HepG2 (cell line): ENCODE data around the gene HDDC3. TPM values are rescaled to one million over a fixed set of nuclear protein-coding genes. Genes with fewer than 3 reads are reported as not detected.

Experiments
- GFI1 ChIP-seq: sonication (generic); formaldehyde crosslinking; IDR thresholded peaks from 2 replicates; pipeline ENCODE4 v1.5.0; 2020; ENCODE audit warnings: missing genetic modification reagents, mild to moderate bottlenecking, borderline replicate concordance
- HCFC1 ChIP-seq: fragments of 150-350 bp; IDR thresholded peaks from 2 replicates; pipeline ENCODE4 v1.6.1; 2014; ENCODE audit warnings: low read depth, low read length
- MTF1 ChIP-seq: sonication (generic); formaldehyde crosslinking; IDR thresholded peaks from 2 replicates; pipeline ENCODE4 v1.5.0; 2020; ENCODE audit warnings: missing genetic modification reagents
- PAX8 ChIP-seq: sonication (generic); formaldehyde crosslinking; IDR thresholded peaks from 2 replicates; pipeline ENCODE4 v1.8.0; 2022; ENCODE audit warnings: mild to moderate bottlenecking, missing genetic modification reagents, borderline replicate concordance
- POLR2A ChIP-seq, 2 experiments: IDR thresholded peaks; 2 replicates each; pipeline ENCODE4 v1.6.1; 2011; ENCODE audit warnings: low read depth in 2 of 2, low read length in 2 of 2, mild to moderate bottlenecking in 1 of 2, moderate library complexity in 1 of 2; ENCODE audit not compliant: insufficient read depth in 1 of 2
- PTBP1 ChIP-seq: fragments of 200-400 bp; formaldehyde crosslinking; IDR thresholded peaks from 2 replicates; pipeline ENCODE4 v1.6.1; 2018; ENCODE audit warnings: low read length, low read depth; ENCODE audit not compliant: poor library complexity, severe bottlenecking
- TAF1 ChIP-seq: sonication (generic); formaldehyde crosslinking; IDR thresholded peaks from 2 replicates; pipeline ENCODE4 v1.4.0; 2020; ENCODE audit warnings: missing genetic modification reagents
- TOPORS ChIP-seq: sonication (generic); formaldehyde crosslinking; IDR thresholded peaks from 2 replicates; pipeline ENCODE4 v1.8.0; 2023; ENCODE audit warnings: mild to moderate bottlenecking, missing genetic modification reagents
- ZFP62 ChIP-seq: sonication (generic); formaldehyde crosslinking; IDR thresholded peaks from 2 replicates; pipeline ENCODE4 v1.4.0; 2020; ENCODE audit warnings: missing genetic modification reagents
- ZNF550 ChIP-seq: sonication (generic); formaldehyde crosslinking; IDR thresholded peaks from 2 replicates; pipeline ENCODE4 v1.4.0; 2020; ENCODE audit warnings: mild to moderate bottlenecking, missing genetic modification reagents, borderline replicate concordance
- ZNF562 ChIP-seq: sonication (generic); formaldehyde crosslinking; IDR thresholded peaks from 2 replicates; pipeline ENCODE4 v1.8.0; 2022; ENCODE audit warnings: missing genetic modification reagents, borderline replicate concordance
- polyA plus RNA-seq, 8 experiments: library from polyadenylated mRNA; depleted of rRNA in 3 of 8; stranded (reverse) in 7 of 8; unstranded in 1 of 8; fragments of >200 nt; fragmentation: Illumina TruSeq in 4 of 8; extraction: Trizol in 4 of 8; gene quantifications; 2 replicates each; pipeline versions ENCODE4 v1.2.1 to v1.2.3, GENCODE V29; 2011 to 2016; ENCODE audit warnings: low read depth in 4 of 8, missing spikeins in 1 of 8, mixed read lengths in 1 of 8; ENCODE audit not compliant: insufficient read depth in 1 of 8
- total RNA-seq, 5 experiments: library from RNA; depleted of rRNA; stranded (reverse); fragments of >200 nt; fragmentation: Illumina TruSeq; extraction: Trizol; gene quantifications; 2 replicates each; pipeline ENCODE4 v1.2.3, GENCODE V29; 2016; ENCODE audit warnings: low read depth in 1 of 5
- TF ChIP-seq, protein P1 (sequence below): sonication (generic); formaldehyde crosslinking; IDR thresholded peaks from 2 replicates; pipeline ENCODE4 v1.5.0; 2020; ENCODE audit warnings: mild to moderate bottlenecking, missing genetic modification reagents, borderline replicate concordance
- TF ChIP-seq, protein P2 (sequence below): sonication (generic); formaldehyde crosslinking; IDR thresholded peaks from 2 replicates; pipeline ENCODE4 v1.4.0; 2020; ENCODE audit warnings: missing genetic modification reagents, mild to moderate bottlenecking, borderline replicate concordance
- TF ChIP-seq, protein P3 (sequence below): sonication (generic); formaldehyde crosslinking; IDR thresholded peaks from 2 replicates; pipeline ENCODE4 v1.4.0; 2020; ENCODE audit warnings: mild to moderate bottlenecking, missing genetic modification reagents
- TF ChIP-seq, protein P4 (sequence below): sonication (generic); formaldehyde crosslinking; IDR thresholded peaks from 2 replicates; pipeline ENCODE4 v1.4.0; 2020; ENCODE audit warnings: missing genetic modification reagents, mild to moderate bottlenecking, borderline replicate concordance
- TF ChIP-seq, protein P5 (sequence below): sonication (generic); formaldehyde crosslinking; IDR thresholded peaks from 2 replicates; pipeline ENCODE4 v1.5.0; 2020; ENCODE audit warnings: missing genetic modification reagents
- TF ChIP-seq, protein P6 (sequence below): sonication (generic); formaldehyde crosslinking; IDR thresholded peaks from 2 replicates; pipeline ENCODE4 v1.8.0; 2022; ENCODE audit warnings: missing genetic modification reagents, mild to moderate bottlenecking, inconsistent platforms, borderline replicate concordance

HDDC3 gene
- total and polyA plus RNA-seq, 2 of the 13 experiments (the other 11 are each of a cell fraction or from before 2014, with no cell fraction given): 18.7 to 28.3 TPM

DNA sequence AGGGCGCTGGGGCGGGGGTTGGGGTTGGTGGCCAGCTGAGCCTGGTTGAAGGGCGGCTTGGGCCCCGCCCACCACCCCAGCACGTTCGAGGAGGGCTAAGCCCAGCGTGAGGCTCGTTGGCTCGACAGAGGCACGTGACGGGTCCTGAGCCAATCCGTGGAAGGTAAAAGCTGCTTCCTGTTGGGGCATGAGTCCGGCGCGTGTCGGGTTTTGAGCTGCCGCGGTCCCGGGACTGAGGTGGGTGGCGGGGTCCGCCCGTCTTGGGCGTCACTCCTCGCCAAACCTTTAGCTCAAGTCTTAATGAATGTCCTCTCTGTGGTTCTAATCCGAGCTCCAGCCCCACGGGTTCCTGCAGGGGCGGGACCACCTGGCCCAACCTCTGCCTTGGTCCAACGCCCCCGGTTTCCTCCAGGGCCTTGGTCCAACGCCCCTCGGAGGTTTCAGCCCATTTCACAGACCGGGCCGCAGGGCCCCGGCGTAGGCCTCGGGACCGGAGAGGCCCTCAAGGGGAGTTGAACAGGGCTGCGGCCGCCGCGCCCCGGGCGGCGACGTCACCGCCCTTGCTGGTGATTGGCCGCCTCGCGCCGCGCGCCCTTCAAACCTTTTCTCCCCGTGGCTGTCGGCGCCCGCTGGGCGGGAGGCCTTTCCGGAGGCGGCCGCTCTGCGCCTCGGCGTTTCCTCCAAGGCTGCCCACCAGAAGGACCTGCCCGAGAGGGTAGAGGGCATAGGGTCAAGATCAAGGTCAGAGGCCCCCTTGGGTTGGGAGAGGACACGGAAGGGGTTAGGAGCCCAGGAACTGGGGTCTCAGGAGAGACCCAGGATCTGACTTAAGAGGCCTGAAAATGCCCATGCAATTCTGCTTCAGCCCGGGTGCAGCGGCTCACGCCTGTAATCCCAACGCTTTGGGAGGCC, 22.6 kb upstream of the HDDC3 start, which contains the start of gene RCCD1 (continued):
- TF ChIP-seq, protein P1, sequence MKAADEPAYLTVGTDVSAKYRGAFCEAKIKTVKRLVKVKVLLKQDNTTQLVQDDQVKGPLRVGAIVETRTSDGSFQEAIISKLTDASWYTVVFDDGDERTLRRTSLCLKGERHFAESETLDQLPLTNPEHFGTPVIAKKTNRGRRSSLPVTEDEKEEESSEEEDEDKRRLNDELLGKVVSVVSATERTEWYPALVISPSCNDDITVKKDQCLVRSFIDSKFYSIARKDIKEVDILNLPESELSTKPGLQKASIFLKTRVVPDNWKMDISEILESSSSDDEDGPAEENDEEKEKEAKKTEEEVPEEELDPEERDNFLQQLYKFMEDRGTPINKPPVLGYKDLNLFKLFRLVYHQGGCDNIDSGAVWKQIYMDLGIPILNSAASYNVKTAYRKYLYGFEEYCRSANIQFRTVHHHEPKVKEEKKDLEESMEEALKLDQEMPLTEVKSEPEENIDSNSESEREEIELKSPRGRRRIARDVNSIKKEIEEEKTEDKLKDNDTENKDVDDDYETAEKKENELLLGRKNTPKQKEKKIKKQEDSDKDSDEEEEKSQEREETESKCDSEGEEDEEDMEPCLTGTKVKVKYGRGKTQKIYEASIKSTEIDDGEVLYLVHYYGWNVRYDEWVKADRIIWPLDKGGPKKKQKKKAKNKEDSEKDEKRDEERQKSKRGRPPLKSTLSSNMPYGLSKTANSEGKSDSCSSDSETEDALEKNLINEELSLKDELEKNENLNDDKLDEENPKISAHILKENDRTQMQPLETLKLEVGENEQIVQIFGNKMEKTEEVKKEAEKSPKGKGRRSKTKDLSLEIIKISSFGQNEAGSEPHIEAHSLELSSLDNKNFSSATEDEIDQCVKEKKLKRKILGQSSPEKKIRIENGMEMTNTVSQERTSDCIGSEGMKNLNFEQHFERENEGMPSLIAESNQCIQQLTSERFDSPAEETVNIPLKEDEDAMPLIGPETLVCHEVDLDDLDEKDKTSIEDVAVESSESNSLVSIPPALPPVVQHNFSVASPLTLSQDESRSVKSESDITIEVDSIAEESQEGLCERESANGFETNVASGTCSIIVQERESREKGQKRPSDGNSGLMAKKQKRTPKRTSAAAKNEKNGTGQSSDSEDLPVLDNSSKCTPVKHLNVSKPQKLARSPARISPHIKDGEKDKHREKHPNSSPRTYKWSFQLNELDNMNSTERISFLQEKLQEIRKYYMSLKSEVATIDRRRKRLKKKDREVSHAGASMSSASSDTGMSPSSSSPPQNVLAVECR (CRISPR knock-in tag): peak; percentile 97
- TF ChIP-seq, protein P2, sequence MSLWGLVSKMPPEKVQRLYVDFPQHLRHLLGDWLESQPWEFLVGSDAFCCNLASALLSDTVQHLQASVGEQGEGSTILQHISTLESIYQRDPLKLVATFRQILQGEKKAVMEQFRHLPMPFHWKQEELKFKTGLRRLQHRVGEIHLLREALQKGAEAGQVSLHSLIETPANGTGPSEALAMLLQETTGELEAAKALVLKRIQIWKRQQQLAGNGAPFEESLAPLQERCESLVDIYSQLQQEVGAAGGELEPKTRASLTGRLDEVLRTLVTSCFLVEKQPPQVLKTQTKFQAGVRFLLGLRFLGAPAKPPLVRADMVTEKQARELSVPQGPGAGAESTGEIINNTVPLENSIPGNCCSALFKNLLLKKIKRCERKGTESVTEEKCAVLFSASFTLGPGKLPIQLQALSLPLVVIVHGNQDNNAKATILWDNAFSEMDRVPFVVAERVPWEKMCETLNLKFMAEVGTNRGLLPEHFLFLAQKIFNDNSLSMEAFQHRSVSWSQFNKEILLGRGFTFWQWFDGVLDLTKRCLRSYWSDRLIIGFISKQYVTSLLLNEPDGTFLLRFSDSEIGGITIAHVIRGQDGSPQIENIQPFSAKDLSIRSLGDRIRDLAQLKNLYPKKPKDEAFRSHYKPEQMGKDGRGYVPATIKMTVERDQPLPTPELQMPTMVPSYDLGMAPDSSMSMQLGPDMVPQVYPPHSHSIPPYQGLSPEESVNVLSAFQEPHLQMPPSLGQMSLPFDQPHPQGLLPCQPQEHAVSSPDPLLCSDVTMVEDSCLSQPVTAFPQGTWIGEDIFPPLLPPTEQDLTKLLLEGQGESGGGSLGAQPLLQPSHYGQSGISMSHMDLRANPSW (CRISPR knock-in tag): peak; percentile 79; the same call in 1 of the 2 replicates
- TF ChIP-seq PAX8 (CRISPR knock-in tag) (no peak), PTBP1 (no peak), ZNF562 (CRISPR knock-in tag) (no peak), TOPORS (CRISPR knock-in tag) (no peak), ZFP62 (no peak), ZNF550 (CRISPR knock-in tag) (peak; percentile 20; the same call in 1 of the 2 replicates), GFI1 (CRISPR knock-in tag) (peak; percentile 72), POLR2A (IDR thresholded peaks at IDR 0.05; ENCODE audit: insufficient read depth in 1 of 2, low read depth in 2 of 2, low read length in 2 of 2) (peak; percentile 77 to 82), MTF1 (peak; percentile 81; the same call in 1 of the 2 replicates), HCFC1 (no peak), TAF1 (CRISPR knock-in tag) (peak; percentile 76)
- TF ChIP-seq, protein P3, sequence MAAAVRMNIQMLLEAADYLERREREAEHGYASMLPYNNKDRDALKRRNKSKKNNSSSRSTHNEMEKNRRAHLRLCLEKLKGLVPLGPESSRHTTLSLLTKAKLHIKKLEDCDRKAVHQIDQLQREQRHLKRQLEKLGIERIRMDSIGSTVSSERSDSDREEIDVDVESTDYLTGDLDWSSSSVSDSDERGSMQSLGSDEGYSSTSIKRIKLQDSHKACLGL (CRISPR knock-in tag): peak; percentile 91
- TF ChIP-seq, protein P4, sequence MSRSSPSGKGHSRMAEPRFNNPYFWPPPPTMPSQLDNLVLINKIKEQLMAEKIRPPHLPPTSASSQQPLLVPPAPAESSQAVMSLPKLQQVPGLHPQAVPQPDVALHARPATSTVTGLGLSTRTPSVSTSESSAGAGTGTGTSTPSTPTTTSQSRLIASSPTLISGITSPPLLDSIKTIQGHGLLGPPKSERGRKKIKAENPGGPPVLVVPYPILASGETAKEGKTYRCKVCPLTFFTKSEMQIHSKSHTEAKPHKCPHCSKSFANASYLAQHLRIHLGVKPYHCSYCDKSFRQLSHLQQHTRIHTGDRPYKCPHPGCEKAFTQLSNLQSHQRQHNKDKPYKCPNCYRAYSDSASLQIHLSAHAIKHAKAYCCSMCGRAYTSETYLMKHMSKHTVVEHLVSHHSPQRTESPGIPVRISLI (CRISPR knock-in tag): no peak
- TF ChIP-seq, protein P5, sequence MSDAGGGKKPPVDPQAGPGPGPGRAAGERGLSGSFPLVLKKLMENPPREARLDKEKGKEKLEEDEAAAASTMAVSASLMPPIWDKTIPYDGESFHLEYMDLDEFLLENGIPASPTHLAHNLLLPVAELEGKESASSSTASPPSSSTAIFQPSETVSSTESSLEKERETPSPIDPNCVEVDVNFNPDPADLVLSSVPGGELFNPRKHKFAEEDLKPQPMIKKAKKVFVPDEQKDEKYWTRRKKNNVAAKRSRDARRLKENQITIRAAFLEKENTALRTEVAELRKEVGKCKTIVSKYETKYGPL (CRISPR knock-in tag): no peak
- TF ChIP-seq, protein P6, sequence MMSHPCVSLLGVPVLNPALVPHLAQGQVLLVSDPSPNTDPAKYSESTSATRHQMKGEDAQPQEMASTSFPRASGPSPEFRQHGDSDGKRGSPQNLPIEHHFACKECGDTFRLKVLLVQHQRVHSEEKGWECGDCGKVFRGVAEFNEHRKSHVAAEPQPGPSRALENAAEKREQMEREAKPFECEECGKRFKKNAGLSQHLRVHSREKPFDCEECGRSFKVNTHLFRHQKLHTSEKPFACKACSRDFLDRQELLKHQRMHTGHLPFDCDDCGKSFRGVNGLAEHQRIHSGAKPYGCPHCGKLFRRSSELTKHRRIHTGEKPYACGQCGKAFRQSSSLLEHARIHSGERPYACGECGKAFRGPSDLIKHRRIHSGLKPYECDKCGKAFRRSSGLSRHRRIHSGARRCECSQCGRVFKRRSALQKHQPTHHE: peak; percentile 94
